Subcutaneous adipose tissue (tissue), 4 donors: ENCODE results near the gene SLC35D2. TPM values are rescaled to one million over a fixed set of nuclear protein-coding genes. Genes with fewer than 3 reads are reported as not detected.

Experiments used
- CTCF ChIP-seq: fragments of 450-650 bp; IDR thresholded peaks from one replicate; pipeline ENCODE4 v1.5.1; 2016; ENCODE audit warnings: low read depth, mild to moderate bottlenecking, control low read depth, antibody characterized with exemption, moderate library complexity
- total RNA-seq, 4 donors: library from RNA; depleted of rRNA; stranded (reverse); fragments of >200 nt; gene quantifications; one replicate each; pipeline ENCODE4 v1.1.0, GENCODE V29; 2016

Gene SLC35D2
- total RNA-seq, 4 donors from 2014 or later: 15.9 to 22.9 (median 17.6) TPM

DNA sequence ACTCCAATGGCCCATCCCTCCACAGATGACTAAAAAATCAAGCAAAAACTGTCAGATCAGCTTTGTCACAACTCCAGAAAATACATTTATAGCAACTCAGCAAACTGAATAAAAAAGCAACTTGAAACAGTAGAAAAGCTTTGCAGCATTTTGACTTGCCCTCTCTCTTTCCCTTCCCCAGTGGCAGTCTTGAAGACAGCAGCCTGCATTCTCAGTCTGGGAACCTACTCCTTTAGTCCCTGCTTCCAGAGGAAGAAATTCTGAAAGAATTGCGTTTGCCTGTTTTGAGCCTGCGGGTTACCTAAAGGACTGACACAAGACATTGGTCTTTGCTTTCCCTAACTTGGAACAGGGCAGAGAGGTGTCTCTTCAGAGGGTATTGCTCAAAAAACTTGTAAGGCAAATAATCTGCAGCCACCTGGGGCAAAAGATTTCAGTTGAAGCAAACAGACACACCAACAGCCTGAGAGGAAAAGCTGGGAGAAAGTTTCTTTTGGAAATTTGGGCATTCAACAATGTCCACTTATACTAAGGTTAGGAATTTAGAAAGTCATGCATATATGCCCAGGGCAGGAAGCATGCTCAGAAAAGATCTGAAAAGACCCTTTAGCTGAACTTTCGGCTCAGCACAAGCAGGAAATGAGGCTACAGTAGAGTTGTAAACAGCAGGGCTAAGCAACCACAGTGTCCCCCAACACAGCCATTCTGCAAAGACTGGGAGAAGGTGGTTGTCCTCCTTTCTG is 15.2 kb upstream of the SLC35D2 start:
- TF ChIP-seq CTCF: no peak

- no peak for TF ChIP-seq CTCF
These were observed 12.5 kb upstream of the SLC35D2 start for GRCh38 chr9:96395964-96396363.

- TF ChIP-seq CTCF: no peak
These were observed 11.5 kb upstream of the SLC35D2 start for GRCh38 chr9:96394832-96395496.

DNA sequence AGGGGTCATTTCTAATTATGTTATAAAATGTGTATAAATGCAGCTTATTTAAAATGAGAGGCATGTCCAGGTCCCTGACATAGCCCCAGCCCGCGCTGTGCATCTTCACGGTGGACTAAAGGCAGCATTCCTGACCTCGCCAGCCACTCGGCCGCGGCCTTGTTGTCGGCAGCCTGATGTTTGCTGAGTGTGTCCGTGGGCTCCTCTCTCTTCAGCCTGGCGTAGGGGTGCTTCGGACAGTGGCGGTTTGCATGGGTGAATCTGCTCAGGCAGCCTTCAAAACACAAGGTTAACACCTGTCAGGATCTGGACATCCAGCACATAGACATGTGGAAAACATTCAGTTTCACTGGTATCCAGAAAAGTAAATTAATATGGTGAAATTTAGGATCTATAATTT is 8.8 kb upstream of the SLC35D2 start:
- no peak for TF ChIP-seq CTCF

GRCh38 chr9:96391021-96391765 is 7.7 kb upstream of the SLC35D2 start:
- no peak for TF ChIP-seq CTCF

DNA sequence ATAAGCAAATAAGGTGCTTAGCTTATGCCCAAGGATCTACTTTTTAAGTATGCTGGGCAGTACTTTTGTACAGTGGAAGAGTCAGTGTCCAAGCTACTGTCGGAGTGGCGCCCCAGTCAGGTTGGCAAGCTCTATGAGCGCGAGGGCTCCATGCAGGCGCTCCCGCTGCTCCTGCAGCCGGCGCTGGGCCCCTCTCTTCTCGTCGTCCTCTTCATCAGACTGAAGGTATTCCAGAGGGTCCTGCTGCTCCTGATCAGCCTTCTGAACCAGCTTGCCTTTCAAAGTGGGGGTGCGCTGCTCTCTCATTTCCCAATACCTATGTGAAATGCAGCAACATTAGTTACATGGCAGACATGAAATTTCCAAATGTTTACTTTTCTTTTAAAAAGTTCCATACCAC is 4.6 kb upstream of the SLC35D2 start:
- no peak for TF ChIP-seq CTCF

GRCh38 chr9:96386157-96386556 is 2.6 kb upstream of the SLC35D2 start:
- no peak for TF ChIP-seq CTCF
